Small intestine (tissue), 7 donors: ENCODE results near the gene LRRC66. TPM values are rescaled to one million over a fixed set of nuclear protein-coding genes. Genes with fewer than 3 reads are reported as not detected.

Source experiments
- DNase-seq, 2 donors: peaks; one replicate each; pipeline versions ENCODE4 v3.0.0 to v3.0.0-alpha.2; 2013
- FAIRE-seq: peaks from 2 replicates; lab custom pipeline; 2012; peaks lifted over from hg19 to GRCh38; lab: Jason Lieb, UNC
- H3K27ac ChIP-seq, 3 donors: one replicate each; pipeline ENCODE4 v1.5.1; 2013; ENCODE audit warnings: low read length in 2 of 3, mild to moderate bottlenecking in 2 of 3, control low read depth in 1 of 3, inconsistent platforms in 1 of 3, low read depth in 1 of 3, moderate library complexity in 1 of 3
- H3K27me3 ChIP-seq, 3 donors: one replicate each; pipeline ENCODE4 v1.6.1; 2013; ENCODE audit warnings: low read length in 3 of 3, inconsistent platforms in 1 of 3; ENCODE audit not compliant: control insufficient read depth in 3 of 3, insufficient read depth in 3 of 3
- H3K36me3 ChIP-seq, 3 donors: one replicate each; pipeline ENCODE4 v1.6.1; 2013; ENCODE audit warnings: low read length in 3 of 3, inconsistent platforms in 1 of 3, low read depth in 1 of 3, mild to moderate bottlenecking in 1 of 3, moderate library complexity in 1 of 3; ENCODE audit not compliant: control insufficient read depth in 3 of 3, insufficient read depth in 2 of 3
- H3K4me1 ChIP-seq, 3 donors: one replicate each; pipeline ENCODE4 v1.6.1; 2013; ENCODE audit warnings: low read length in 2 of 3, inconsistent platforms in 1 of 3, low read depth in 1 of 3, mild to moderate bottlenecking in 1 of 3, moderate library complexity in 1 of 3; ENCODE audit not compliant: control insufficient read depth in 3 of 3, insufficient read depth in 2 of 3
- H3K4me3 ChIP-seq, 3 donors: one replicate each; pipeline ENCODE4 v1.5.1; 2013; ENCODE audit warnings: low read length in 3 of 3, control low read depth in 1 of 3, inconsistent platforms in 1 of 3, low read depth in 1 of 3, mild to moderate bottlenecking in 1 of 3, moderate library complexity in 1 of 3
- H3K9me3 ChIP-seq, 2 donors: one replicate each; pipeline ENCODE4 v1.6.1; 2013; ENCODE audit warnings: low read depth in 1 of 2, low read length in 1 of 2; ENCODE audit not compliant: control insufficient read depth in 2 of 2, insufficient read depth in 1 of 2
- WGBS, 3 donors: extraction: QIAGEN DNeasy Blood & Tissue Kit; methylation state at CpG; one replicate each; pipeline ENCODE4 v1.1.7; 2013; 5-methylcytosine and 5-hydroxymethylcytosine counted together
- polyA plus RNA-seq, 4 donors: library from polyadenylated mRNA; stranded (reverse) in 3 of 4; unstranded in 1 of 4; fragments of 200-250 nt in 3 of 4; fragments of 120-200 nt in 1 of 4; gene quantifications; one replicate each; pipeline versions ENCODE4 v1.2.1 to v1.2.3, GENCODE V29; 2013
- donor health status: healthy with polysubstance abuse.
- donor health status: control.
- donor health status: control.
- donor health status: Bipolar disorder and iron deficiency.
- donor health status: healthy.

LRRC66 gene
- polyA plus RNA-seq, 4 donors: 10.8 to 16.8 (median 12.9) TPM

- Histone ChIP-seq H3K9me3 (no peaks in the 10 kb centered on the region), H3K4me1 (peaks cover 0 to 26% (median 2%) of the 10 kb centered on the region in 3 donors), H3K27ac (peak overlapping the region in 1 of 3 donors; percentile 72), H3K4me3 (no peak overlapping the region), H3K36me3 (peaks cover 0 to 3% (median 0%) of the 10 kb centered on the region in 3 donors), H3K27me3 (no peaks in the 10 kb centered on the region)
- WGBS, 3 donors: 18 to 58% (median 47%) methylated on average over 2 of the region's 2 CpGs
- FAIRE-seq (peak; percentile 73), DNase-seq (peak; percentile 33 to 84)
Measured at GRCh38 chr4:52010986-52011385, 9.2 kb downstream of the LRRC66 start.

- Histone ChIP-seq H3K27ac (no peak overlapping the region), H3K4me3 (no peak overlapping the region)
- WGBS, 3 donors: 65 to 90% (median 84%) methylated on average over 4 of the region's 4 CpGs
Measured at GRCh38 chr4:52006887-52007286, 13.3 kb downstream of the LRRC66 start.

GRCh38 chr4:52005604-52006273, 14.4 kb downstream of the LRRC66 start:
- WGBS, 3 donors: 94 to 100% (median 100%) methylated on average over 1 of the region's 2 CpGs
- H3K36me3 ChIP-seq: peaks cover 0 to 3% (median 0%) of the 10 kb centered on the region in 3 donors
- FAIRE-seq (no peak), DNase-seq (no peak)
- H3K9me3 ChIP-seq: peaks cover 0 to 2% of the 10 kb centered on the region in 2 donors
- no peak overlapping the region for H3K4me3 ChIP-seq
- H3K27ac ChIP-seq: no peak overlapping the region
- no peaks in the 10 kb centered on the region for H3K27me3 ChIP-seq
- H3K4me1 ChIP-seq: peaks cover 0 to 2% (median 0%) of the 10 kb centered on the region in 3 donors

More at GRCh38 chr4:52006887-52007286, 13.3 kb downstream of the LRRC66 start:
- H3K9me3 ChIP-seq: peaks cover 0 to 2% of the 10 kb centered on the region in 2 donors
- H3K36me3 ChIP-seq: peaks cover 0 to 2% (median 0%) of the 10 kb centered on the region in 3 donors
- H3K27me3 ChIP-seq: no peaks in the 10 kb centered on the region
- DNase-seq (peak in 1 of 2 donors; percentile 9), FAIRE-seq (no peak)
- H3K4me1 ChIP-seq: peaks cover 0 to 7% (median 2%) of the 10 kb centered on the region in 3 donors

GRCh38 chr4:52004414-52004813, 15.7 kb downstream of the LRRC66 start:
- peaks cover 0 to 2% (median 0%) of the 10 kb centered on the region in 3 donors for H3K4me1 ChIP-seq
- peaks cover 0 to 2% of the 10 kb centered on the region in 2 donors for H3K9me3 ChIP-seq
- H3K27me3 ChIP-seq: no peaks in the 10 kb centered on the region
- no peak overlapping the region for H3K4me3 ChIP-seq
- FAIRE-seq: no peak
- no peak for DNase-seq
- peaks cover 0 to 3% (median 3%) of the 10 kb centered on the region in 3 donors for H3K36me3 ChIP-seq
- H3K27ac ChIP-seq: no peak overlapping the region

GRCh38 chr4:52001616-52002015, 18.5 kb downstream of the LRRC66 start:
- H3K4me3 ChIP-seq: no peak overlapping the region
- no peaks in the 10 kb centered on the region for H3K27me3 ChIP-seq
- H3K27ac ChIP-seq: no peak overlapping the region
- no peak for DNase-seq
- H3K4me1 ChIP-seq: peaks cover 0 to 2% (median 0%) of the 10 kb centered on the region in 3 donors
- peaks cover 0 to 8% (median 4%) of the 10 kb centered on the region in 3 donors for H3K36me3 ChIP-seq
- FAIRE-seq: no peak
- WGBS, 3 donors: 87 to 91% (median 87%) methylated on average over 2 of the region's 2 CpGs
- peaks cover 0 to 2% of the 10 kb centered on the region in 2 donors for H3K9me3 ChIP-seq

GRCh38 chr4:51999250-51999649, 20.9 kb downstream of the LRRC66 start:
- Histone ChIP-seq H3K4me3 (no peak overlapping the region), H3K4me1 (peaks cover 0 to 2% (median 0%) of the 10 kb centered on the region in 3 donors), H3K27ac (no peak overlapping the region), H3K9me3 (peaks cover 0 to 18% of the 10 kb centered on the region in 2 donors), H3K36me3 (peaks cover 0 to 26% (median 25%) of the 10 kb centered on the region in 3 donors), H3K27me3 (no peaks in the 10 kb centered on the region)
- WGBS, 3 donors: 82 to 88% (median 82%) methylated on average over 5 of the region's 5 CpGs
- DNase-seq: no peak
- FAIRE-seq: no peak

GRCh38 chr4:51998837-51999236, 21.3 kb downstream of the LRRC66 start:
- no peak for FAIRE-seq

GRCh38 chr4:51997647-51998046, 22.5 kb downstream of the LRRC66 start:
- H3K27ac ChIP-seq: no peak overlapping the region

More at GRCh38 chr4:51998837-51999236, 21.3 kb downstream of the LRRC66 start:
- Histone ChIP-seq H3K27me3 (no peaks in the 10 kb centered on the region), H3K4me3 (no peak overlapping the region), H3K27ac (no peak overlapping the region), H3K9me3 (peaks cover 0 to 18% of the 10 kb centered on the region in 2 donors), H3K4me1 (peaks cover 0 to 2% (median 0%) of the 10 kb centered on the region in 3 donors), H3K36me3 (peaks cover 0 to 26% (median 25%) of the 10 kb centered on the region in 3 donors)
- no peak for DNase-seq

More at GRCh38 chr4:51997647-51998046, 22.5 kb downstream of the LRRC66 start:
- no peak for FAIRE-seq
- DNase-seq: no peak
- H3K9me3 ChIP-seq: peaks cover 0 to 19% of the 10 kb centered on the region in 2 donors
- H3K4me1 ChIP-seq: peaks cover 0 to 2% (median 0%) of the 10 kb centered on the region in 3 donors
- H3K4me3 ChIP-seq: no peak overlapping the region
- peaks cover 0 to 26% (median 25%) of the 10 kb centered on the region in 3 donors for H3K36me3 ChIP-seq
- no peaks in the 10 kb centered on the region for H3K27me3 ChIP-seq
